ENCODE measurements around the gene PES1. TPM values are rescaled to one million over a fixed set of nuclear protein-coding genes. Genes with fewer than 3 reads are reported as not detected.
"Not testable (repeated sequence)": the region's sequence is repeated elsewhere in the genome, so short reads cannot be mapped to it uniquely, and the experiment has no call there.

Gene PES1
- polyA plus RNA-seq, 1 experiment = 109 TPM

GRCh38 chr22:30572840-30573593 lies 18.7 kb downstream of the PES1 start:
- Histone ChIP-seq H3K36me3 (ENCODE audit: control insufficient read depth, insufficient read depth, low read length) (peaks cover 12% of the 10 kb centered on the region), H3K4me3 (ENCODE audit: low read depth, low read length) (no peak overlapping the region), H3K27me3 (ENCODE audit: control insufficient read depth, insufficient read depth, low read length) (peaks cover 10% of the 10 kb centered on the region)
- TF ChIP-seq, protein P1, sequence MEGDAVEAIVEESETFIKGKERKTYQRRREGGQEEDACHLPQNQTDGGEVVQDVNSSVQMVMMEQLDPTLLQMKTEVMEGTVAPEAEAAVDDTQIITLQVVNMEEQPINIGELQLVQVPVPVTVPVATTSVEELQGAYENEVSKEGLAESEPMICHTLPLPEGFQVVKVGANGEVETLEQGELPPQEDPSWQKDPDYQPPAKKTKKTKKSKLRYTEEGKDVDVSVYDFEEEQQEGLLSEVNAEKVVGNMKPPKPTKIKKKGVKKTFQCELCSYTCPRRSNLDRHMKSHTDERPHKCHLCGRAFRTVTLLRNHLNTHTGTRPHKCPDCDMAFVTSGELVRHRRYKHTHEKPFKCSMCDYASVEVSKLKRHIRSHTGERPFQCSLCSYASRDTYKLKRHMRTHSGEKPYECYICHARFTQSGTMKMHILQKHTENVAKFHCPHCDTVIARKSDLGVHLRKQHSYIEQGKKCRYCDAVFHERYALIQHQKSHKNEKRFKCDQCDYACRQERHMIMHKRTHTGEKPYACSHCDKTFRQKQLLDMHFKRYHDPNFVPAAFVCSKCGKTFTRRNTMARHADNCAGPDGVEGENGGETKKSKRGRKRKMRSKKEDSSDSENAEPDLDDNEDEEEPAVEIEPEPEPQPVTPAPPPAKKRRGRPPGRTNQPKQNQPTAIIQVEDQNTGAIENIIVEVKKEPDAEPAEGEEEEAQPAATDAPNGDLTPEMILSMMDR (IDR thresholded peaks at IDR 0.05; ENCODE audit: insufficient read depth, low read depth, low read length) = no peak
- ChIA-PET CTCF (no interaction called here), POLR2A (no interaction called here)
- DNase-seq (ENCODE audit: low read depth) = no peak

- Histone ChIP-seq H3K36me3 (ENCODE audit: control insufficient read depth, insufficient read depth, low read length) (peaks cover 10% of the 10 kb centered on the region), H3K4me3 (ENCODE audit: low read depth, low read length) (no peak overlapping the region), H3K27me3 (ENCODE audit: control insufficient read depth, insufficient read depth, low read length) (peaks cover 10% of the 10 kb centered on the region)
- no peak for DNase-seq (ENCODE audit: low read depth)
- ChIA-PET CTCF (no interaction called here), POLR2A (no interaction called here)
- TF ChIP-seq, protein P1 (IDR thresholded peaks at IDR 0.05; ENCODE audit: insufficient read depth, low read depth, low read length) = no peak
These were observed 19.5 kb downstream of the PES1 start for GRCh38 chr22:30572210-30572609.

DNA sequence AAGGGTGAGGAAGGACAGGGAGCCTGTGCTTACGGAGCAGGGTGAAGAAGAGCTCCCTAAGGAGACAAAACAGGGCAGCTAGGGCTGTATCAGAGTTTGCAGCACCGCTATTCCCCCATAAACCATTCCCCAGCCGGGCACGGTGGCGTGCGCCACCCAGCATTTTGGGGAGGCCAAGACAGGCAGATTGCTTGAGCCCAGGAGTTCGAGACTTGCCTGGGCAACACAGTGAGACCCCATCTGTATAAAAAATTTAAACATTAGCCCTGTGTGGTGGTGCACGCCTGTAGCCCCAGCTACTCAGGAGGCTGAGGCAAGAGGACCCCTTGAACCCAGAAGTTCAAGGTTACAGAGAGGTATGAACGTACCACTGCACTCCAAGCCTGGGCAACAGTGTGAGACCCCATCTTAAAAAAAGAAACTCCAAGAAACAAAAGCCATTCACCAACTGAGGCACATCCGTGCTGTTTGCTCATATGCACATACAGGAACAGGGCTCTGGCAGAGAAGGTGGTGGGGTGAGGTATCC lies 22.0 kb downstream of the PES1 start:
- POLR2A ChIA-PET = no interaction called here
- CTCF ChIA-PET = interaction anchor here (0.6 kb wide), 1 partner anchor 147 kb away, joined by 3 read pairs; no protein-coding TSS in a partner anchor
- DNase-seq (ENCODE audit: low read depth) = no peak

DNA sequence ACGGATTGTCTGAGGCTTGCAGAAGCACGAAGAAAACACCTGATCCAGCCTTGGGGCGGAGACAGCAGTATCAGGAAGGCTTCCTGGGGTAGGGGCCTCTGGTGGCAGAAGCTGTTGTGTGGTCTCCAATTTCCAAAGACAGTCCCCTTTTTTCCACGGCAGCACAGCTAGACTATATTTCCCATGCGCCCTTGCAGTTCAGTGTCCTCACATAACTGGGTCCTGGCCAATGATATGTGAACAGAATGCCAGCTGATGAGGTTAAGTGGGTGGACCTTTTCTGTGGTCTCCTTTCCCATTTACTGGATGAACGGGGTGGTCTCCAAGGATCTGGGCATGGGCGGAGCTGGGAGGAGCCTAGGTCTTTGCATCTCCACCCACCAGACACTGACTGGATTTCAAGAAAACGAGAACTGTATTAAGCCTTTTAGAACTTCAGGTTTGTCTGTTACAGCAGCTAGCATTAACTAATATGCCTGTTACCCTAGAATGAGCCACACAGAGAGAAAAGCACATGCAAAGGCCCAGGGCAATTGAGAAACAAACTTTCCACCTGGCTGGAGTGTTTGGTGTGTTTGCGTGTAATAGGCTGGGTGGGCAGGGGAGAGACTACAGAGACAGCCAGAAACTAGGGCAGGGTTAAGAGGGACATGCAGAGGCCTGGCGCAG lies 23.4 kb downstream of the PES1 start:
- Histone ChIP-seq H3K36me3 (ENCODE audit: control insufficient read depth, insufficient read depth, low read length) (no peaks in the 10 kb centered on the region), H3K27me3 (ENCODE audit: control insufficient read depth, insufficient read depth, low read length) (peaks cover 10% of the 10 kb centered on the region), H3K4me3 (ENCODE audit: low read depth, low read length) (no peak overlapping the region)
- CTCF ChIA-PET = no interaction called here
- TF ChIP-seq, protein P1 (IDR thresholded peaks at IDR 0.05; ENCODE audit: insufficient read depth, low read depth, low read length) = no peak
- no peak for DNase-seq (ENCODE audit: low read depth)
- POLR2A ChIA-PET = no interaction called here

More for the DNA sequence above, 22.0 kb downstream of the PES1 start:
- H3K27me3 ChIP-seq (ENCODE audit: control insufficient read depth, insufficient read depth, low read length) = peaks cover 10% of the 10 kb centered on the region
- H3K4me3 ChIP-seq (ENCODE audit: low read depth, low read length) = no peak overlapping the region
- TF ChIP-seq, protein P1 (IDR thresholded peaks at IDR 0.05; ENCODE audit: insufficient read depth, low read depth, low read length) = no peak
- H3K36me3 ChIP-seq (ENCODE audit: control insufficient read depth, insufficient read depth, low read length) = no peaks in the 10 kb centered on the region

DNA sequence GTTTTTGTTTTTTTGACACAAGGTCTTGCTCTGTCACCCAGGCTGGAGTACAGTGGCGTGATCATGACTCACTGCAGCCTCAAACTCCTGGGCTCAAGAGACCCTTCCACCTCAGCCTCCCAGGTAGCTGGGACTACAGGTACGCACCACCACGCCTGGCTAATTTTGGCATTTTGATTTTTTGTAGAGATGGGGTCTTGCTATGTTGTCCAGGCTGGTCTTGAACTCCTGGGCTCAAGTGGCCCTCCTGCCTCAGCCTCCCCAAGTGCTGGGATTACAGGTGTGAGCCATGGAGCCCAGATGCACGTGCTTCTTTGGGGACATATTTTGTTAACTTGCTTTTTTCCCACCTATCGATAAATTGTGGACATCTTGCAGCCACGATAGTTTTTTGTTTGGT lies 24.4 kb downstream of the PES1 start:
- POLR2A ChIA-PET; CTCF ChIA-PET; DNase-seq (ENCODE audit: low read depth); H3K4me3 ChIP-seq (ENCODE audit: low read depth, low read length); H3K36me3 ChIP-seq (ENCODE audit: control insufficient read depth, insufficient read depth, low read length); H3K27me3 ChIP-seq (ENCODE audit: control insufficient read depth, insufficient read depth, low read length): not testable (repeated sequence)

Measured in BJ (cell line).